Right atrium auricular region (tissue), 2 donors: Measurements from ENCODE around the gene ABCA6. TPM values are rescaled to one million over a fixed set of nuclear protein-coding genes. Genes with fewer than 3 reads are reported as not detected.
A peak's percentile ranks its signal among the peaks of the same experiment; 100 is the strongest.

Source experiments
- DNase-seq: peaks from one replicate; pipeline ENCODE4 v3.0.0-alpha.2; 2019; ENCODE audit warnings: low spot score
- H3K27ac ChIP-seq, 2 donors: fragments of 200-600 bp; sonication (generic); 1 replicate in 1 of 2; 2 replicates in 1 of 2; pipeline ENCODE4 v1.5.1; 2016 to 2019
- H3K27me3 ChIP-seq, 2 donors: fragments of 200-600 bp; sonication (generic); one replicate each; pipeline versions ENCODE4 v1.5.1 to v1.6.0; 2017 to 2019
- H3K36me3 ChIP-seq: fragments of 200-600 bp; sonication (generic); one replicate; pipeline ENCODE4 v1.5.1; 2016
- H3K4me1 ChIP-seq, 2 donors: fragments of 200-600 bp; sonication (generic); one replicate each; pipeline versions ENCODE4 v1.5.1 to v1.6.0; 2017 to 2019
- H3K4me3 ChIP-seq, 2 donors: fragments of 200-600 bp; sonication (generic); 1 replicate in 1 of 2; 2 replicates in 1 of 2; pipeline ENCODE4 v1.5.1; 2017 to 2019; ENCODE audit warnings: mild to moderate bottlenecking in 1 of 2, moderate library complexity in 1 of 2
- H3K9me3 ChIP-seq, 2 donors: fragments of 200-600 bp; sonication (generic); one replicate each; pipeline ENCODE4 v1.5.1; 2019
- total RNA-seq, 2 donors: library from RNA; depleted of rRNA; stranded (reverse); fragments of >200 nt; gene quantifications; one replicate each; pipeline ENCODE4 v1.1.0, GENCODE V29; 2016
- TF ChIP-seq, protein P1 (sequence below), 2 donors: fragments of 200-600 bp; sonication (generic); IDR thresholded peaks; one replicate each; pipeline ENCODE4 v1.5.1; 2019; ENCODE audit warnings: antibody characterized with exemption in 2 of 2

The ABCA6 gene
- total RNA-seq, 2 donors from 2014 or later = 20.0 to 41.9 TPM

DNA sequence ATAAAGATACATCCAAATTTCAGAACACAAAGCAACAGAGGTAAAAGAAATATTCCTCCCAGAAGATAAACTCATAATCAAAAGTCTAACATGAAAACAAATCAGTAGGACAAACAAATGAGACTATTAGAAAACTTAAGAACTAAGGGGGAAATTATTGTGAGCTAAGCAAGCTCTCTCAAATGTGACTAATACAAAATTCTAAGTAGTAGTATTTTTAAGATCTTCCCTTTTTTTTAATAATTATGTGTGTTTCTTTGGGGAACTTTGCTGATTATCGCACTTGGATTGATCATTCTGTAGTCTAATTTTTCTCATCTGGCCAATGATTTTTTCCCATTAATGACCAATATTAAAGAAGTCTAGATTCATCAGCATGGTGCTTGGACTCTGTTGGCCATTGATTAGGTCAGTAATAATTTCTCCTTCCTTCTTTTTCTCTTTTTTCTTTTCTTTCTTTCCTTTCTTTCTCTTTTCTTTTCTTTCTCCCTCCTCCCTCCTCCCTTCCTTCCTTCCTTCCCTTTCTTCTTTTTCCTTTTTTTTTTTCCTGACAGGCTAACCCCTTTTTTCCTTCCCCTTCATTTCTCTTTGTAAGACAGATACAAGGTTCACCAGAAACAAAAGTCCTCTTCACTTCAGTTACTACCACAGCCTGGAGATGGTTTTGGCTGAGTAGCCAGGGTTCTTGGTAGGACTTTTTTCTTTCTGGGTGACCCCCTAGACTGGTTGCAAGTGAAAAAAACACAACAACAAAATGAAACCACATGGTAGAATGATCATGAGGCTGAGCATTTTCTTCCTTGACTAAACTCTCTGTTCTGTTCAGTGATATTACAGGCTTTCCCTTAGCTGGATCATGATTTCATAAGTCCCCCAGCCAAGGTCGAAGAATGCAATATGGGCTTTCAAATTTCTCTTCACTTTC, 2.9 kb upstream of the ABCA6 start:
- Histone ChIP-seq H3K27me3 (no peaks in the 10 kb centered on the region), H3K9me3 (no peaks in the 10 kb centered on the region), H3K27ac (peak overlapping the region in 1 of 2 donors; percentile 46), H3K4me3 (no peak overlapping the region), H3K36me3 (no peaks in the 10 kb centered on the region), H3K4me1 (no peaks in the 10 kb centered on the region)
- TF ChIP-seq, protein P1, sequence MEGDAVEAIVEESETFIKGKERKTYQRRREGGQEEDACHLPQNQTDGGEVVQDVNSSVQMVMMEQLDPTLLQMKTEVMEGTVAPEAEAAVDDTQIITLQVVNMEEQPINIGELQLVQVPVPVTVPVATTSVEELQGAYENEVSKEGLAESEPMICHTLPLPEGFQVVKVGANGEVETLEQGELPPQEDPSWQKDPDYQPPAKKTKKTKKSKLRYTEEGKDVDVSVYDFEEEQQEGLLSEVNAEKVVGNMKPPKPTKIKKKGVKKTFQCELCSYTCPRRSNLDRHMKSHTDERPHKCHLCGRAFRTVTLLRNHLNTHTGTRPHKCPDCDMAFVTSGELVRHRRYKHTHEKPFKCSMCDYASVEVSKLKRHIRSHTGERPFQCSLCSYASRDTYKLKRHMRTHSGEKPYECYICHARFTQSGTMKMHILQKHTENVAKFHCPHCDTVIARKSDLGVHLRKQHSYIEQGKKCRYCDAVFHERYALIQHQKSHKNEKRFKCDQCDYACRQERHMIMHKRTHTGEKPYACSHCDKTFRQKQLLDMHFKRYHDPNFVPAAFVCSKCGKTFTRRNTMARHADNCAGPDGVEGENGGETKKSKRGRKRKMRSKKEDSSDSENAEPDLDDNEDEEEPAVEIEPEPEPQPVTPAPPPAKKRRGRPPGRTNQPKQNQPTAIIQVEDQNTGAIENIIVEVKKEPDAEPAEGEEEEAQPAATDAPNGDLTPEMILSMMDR (IDR thresholded peaks at IDR 0.05) = no peak
- no peak for DNase-seq

DNA sequence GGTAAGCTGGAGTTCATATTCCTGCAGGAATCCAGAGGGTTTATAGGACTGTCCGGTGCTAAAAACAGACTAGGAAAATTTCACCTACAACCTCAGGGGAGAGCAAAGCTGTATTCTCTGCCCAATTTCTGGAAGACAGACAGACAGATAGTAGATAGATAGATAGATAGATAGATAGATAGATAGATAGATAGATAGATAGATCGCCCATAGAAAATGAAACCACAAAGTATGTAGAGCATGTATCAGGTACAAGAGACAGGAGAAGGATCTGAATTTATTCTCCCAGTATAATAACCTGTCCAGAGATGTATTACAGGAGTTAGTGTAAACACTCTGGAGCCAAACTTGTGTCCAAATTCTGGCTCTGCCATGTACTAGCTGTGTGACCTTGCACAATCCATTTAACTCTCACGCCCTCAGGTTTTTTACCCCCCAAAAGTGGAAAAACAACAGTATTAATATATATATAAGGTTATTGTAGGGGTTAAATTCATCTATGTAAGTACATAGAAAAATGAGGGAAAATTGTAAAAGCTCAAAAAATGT, 2.1 kb upstream of the ABCA6 start:
- Histone ChIP-seq H3K9me3 (no peaks in the 10 kb centered on the region), H3K36me3 (no peaks in the 10 kb centered on the region), H3K27me3 (no peaks in the 10 kb centered on the region), H3K4me1 (no peaks in the 10 kb centered on the region), H3K4me3 (no peak overlapping the region), H3K27ac (peak overlapping the region in 1 of 2 donors; percentile 46)
- TF ChIP-seq, protein P1 (IDR thresholded peaks at IDR 0.05) = no peak
- no peak for DNase-seq

DNA sequence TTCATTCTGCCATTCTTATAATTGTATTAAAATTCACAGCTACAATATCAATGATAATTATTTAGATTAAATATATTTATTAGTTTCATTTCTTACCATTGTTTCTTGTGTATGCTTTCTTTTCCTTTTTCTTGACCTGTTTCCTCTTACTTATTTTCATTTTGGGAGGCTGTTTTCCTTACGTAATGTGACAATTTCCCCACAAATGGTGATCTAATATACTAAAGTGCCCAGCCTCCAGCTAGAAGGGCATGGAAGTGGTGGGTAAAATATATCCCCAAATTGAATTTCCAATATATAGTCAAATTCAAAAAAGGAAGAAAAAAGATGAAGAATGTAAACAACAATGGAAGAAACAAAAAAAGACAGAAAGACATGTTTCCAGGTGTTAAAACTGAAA, 1.5 kb upstream of the ABCA6 start:
- no peaks in the 10 kb centered on the region for H3K9me3 ChIP-seq
- no peak overlapping the region for H3K4me3 ChIP-seq
- H3K27me3 ChIP-seq = no peaks in the 10 kb centered on the region
- DNase-seq = no peak
- peak overlapping the region; percentile 46 to 68 for H3K27ac ChIP-seq
- no peaks in the 10 kb centered on the region for H3K36me3 ChIP-seq
- TF ChIP-seq, protein P1 (IDR thresholded peaks at IDR 0.05) = no peak
- H3K4me1 ChIP-seq = no peaks in the 10 kb centered on the region

DNA sequence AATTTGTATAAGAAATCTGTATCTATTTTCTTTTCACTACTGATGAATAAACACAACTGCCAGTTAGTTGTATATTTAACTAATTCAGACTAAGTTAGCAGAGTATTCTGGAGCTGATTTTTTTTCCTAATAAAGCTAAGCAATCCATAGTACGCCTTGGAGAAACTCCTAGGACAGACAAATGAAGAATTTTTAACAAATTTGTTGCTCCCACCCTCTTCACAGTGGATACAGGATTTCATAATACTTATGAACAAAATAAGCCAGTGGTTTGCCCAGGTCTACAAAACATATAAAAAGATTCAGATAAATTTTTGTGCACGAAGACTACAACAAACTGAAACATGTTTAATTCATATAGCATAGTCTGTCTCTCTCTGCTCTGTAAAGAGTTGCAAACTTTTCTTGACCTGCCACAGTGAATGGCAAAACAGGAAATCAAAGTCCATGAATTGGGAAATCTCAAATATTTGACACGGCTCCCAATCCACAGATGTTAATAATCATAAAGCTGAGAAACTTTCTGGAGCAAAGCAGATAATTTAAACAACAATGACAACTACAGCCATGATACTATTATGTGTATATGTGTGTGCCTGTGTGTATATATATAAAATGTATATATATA, 594 bp upstream of the ABCA6 start:
- Histone ChIP-seq H3K4me3 (peak overlapping the region in 1 of 2 donors; percentile 37), H3K27me3 (no peaks in the 10 kb centered on the region), H3K27ac (peak overlapping the region; percentile 46 to 68)

DNA sequence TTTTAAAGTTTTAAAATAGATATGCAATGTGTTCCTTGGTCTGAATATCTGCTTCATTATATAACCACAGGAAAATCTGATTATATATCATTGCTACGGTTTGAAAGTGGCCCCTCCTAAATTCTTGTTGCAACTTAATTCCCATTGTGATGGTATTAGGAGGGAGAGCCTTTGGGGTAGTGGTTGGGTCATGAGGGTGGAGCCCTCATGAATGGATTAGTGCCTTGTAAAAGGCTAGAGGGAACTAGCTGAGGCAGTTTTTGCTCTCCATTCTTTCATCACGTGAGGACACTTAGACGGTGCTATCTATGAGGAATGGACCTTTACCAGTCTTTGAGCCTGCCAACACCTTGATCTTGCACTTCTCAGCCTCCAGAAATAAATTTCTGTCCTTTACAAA, 7.6 kb downstream of the ABCA6 start:
- H3K4me3 ChIP-seq = no peak overlapping the region
- no peaks in the 10 kb centered on the region for H3K4me1 ChIP-seq
- H3K27me3 ChIP-seq = no peaks in the 10 kb centered on the region
- peaks cover 46% of the 10 kb centered on the region for H3K36me3 ChIP-seq
- DNase-seq = no peak
- H3K9me3 ChIP-seq = peaks cover 0 to 8% of the 10 kb centered on the region in 2 donors
- no peak overlapping the region for H3K27ac ChIP-seq
- TF ChIP-seq, protein P1 (IDR thresholded peaks at IDR 0.05) = no peak

More for the DNA sequence above, 594 bp upstream of the ABCA6 start:
- H3K9me3 ChIP-seq = peaks cover 0 to 2% of the 10 kb centered on the region in 2 donors
- no peak for DNase-seq
- H3K4me1 ChIP-seq = no peaks in the 10 kb centered on the region
- TF ChIP-seq, protein P1 (IDR thresholded peaks at IDR 0.05) = no peak
- H3K36me3 ChIP-seq = peaks cover 8% of the 10 kb centered on the region
